ENCODE measurements around the gene SPOCK1.
"Not testable (repeated sequence)": the region's sequence is repeated elsewhere in the genome, so short reads cannot be mapped to it uniquely, and the experiment has no call there.

Gene SPOCK1

DNA sequence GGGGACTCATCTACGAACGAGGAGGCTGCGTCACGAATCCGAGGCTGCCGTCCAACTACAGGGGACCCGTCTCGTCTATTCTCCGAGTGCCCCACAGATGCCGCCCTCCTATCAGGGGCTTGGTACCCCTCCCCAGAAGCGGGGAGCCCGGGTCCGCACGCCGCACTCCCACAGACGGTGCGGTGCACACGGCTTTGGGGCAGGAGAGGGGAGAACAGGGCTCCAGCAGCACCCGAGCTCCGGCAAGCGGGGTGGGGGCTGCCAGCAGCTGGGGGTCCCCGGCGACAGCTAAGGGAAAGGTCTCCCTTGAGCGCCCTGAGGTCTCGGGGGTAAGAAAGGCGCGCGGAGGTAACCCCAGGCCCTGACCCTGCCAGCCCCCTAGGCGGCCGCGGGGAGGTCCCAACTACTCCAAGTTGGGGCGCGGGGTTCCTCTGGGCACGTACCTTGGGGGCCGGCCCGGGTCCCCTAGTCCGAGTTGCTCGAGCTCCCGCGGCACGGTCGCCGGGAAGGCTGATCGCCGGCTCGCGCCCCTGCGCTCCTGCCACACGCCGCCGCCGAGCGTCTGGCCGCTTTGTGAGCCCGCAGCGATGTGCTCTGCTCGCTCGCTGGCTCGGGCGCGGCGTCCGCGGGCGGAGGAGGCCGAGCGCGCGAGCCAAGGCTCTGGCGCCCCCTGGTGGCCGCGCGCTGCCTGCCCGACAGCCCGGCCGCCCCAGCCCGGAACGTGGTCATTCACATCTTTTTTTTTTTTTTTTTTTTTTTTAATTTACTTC lies at the start of gene SPOCK1:
SPOCK1 (minus strand) TSS at position 591 of the 770 bp plus-strand sequence.
- in situ Hi-C loops (cut with MboI; ENCODE audit: low sequenced_read_pairs), result no loop called here

DNA sequence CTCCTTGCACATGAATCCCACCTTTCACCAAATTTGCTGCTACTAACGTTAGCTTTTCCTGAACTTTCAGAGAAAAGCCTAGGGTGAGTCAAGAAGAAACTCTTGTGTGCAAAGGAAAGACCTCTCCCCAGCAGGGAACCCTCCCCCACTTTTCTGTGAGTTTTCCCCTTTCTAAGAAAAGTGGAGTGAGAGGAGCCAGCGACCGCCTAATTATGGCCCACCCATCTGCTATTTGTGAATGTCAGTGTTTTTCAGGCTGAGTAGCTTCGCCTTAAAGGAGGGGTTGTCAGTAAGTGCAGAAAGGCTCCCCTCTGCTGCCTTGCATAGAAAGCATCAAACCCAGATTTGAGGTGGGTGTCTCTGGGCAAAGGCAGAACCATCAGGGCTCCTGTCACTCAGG lies 46.8 kb upstream of the SPOCK1 start:
- in situ Hi-C loops (cut with MboI; ENCODE audit: low sequenced_read_pairs), result no loop called here

DNA sequence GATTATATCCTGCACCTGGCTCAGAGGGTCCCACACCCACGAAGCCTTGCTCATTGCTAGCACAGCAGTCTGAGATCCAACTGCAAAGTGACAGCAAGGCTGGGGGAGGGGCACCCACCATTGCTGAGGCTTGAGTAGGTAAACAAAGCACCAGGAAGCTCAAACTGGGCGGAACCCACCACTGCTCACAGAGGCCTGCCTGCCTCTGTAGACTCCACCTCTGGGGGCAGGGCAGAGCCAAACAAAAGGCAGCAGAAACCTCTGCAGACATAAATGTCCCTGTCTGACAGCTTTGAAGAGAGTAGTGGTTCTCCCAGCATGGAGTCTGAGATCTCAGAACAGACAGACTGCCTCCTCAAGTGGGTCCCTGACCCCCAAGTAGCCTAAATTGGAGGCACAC lies 36.3 kb upstream of the SPOCK1 start:
- in situ Hi-C loops (cut with MboI; ENCODE audit: low sequenced_read_pairs), result not testable (repeated sequence)

DNA sequence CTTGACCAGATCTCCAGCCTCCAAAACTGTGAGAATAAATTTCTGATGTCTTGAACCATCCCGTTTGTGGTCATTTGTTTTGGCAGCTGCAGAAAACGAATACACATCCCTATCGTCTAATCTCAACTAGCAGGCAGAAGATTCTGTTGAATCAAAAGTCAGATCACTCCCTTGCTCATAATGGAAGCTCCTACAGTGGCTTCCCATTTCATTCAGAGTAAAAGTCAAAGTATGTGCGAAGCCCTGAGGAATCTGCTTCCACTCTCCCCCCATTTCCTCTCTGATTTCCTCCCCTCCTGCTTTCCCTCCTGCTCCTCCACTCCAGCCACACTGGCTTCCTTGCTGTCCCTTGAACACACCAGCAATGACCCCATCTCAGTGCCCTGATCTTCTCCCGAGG lies 34.8 kb upstream of the SPOCK1 start:
- in situ Hi-C loops (cut with MboI; ENCODE audit: low sequenced_read_pairs), result no loop called here

DNA sequence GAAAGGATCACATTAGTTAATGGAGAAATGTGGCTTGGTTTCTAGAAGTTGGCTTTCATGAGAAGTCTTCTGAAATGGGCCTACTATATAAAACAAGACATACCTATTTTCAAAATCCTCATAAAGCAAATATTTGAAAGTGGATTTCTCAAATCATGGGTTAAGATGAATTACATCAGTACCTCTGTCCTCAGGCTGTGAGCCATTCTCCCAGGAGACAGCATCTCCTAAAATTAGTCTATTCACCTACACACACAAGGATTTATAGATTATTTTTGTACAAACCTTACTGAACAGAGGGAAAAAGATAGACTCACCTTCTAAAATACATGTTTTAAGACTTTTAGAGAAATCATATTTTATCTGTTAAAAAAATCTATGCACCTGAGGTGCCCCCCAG lies 32.1 kb upstream of the SPOCK1 start:
- in situ Hi-C loops (cut with MboI; ENCODE audit: low sequenced_read_pairs), result no loop called here

DNA sequence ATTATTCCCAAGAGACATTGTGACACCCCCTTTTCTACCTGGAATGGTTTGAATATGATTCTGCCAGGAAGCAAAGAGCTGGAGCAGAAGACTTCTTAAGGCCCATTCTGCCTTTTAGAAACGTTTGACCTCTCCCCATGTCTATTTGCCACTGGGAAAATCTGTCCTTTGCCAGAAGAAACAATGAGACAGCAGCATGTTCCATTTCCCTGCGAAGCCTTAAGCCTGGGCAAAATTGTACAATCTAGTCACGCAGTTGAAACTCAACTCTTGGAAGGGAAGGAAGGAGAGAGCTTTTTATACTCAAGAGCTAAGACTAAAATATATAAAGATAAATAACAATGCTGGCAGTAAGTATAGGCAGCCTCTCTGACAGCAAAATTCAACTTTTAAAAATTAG lies 22.1 kb upstream of the SPOCK1 start:
- in situ Hi-C loops (cut with MboI; ENCODE audit: low sequenced_read_pairs), result no loop called here

DNA sequence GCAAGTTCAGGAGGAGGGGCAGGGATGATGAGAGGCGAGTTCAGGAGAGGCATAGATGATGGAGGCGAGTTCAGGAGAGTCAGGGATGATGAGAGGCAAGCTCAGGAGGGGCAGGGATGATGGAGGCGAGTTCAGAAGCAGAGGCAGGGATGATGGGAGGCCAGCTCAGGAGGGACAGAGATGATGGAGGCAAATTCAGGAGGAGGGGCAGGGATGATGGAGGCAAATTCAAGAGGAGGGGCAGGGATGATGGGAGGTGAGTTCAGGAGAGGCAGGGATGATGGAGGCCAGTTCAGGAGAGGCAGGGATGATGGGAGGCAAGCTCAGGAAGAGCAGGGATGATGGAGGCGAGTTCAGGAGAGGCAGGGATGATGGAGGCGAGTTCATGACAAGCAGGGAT lies 17.8 kb upstream of the SPOCK1 start:
- in situ Hi-C loops (cut with MboI; ENCODE audit: low sequenced_read_pairs), result no loop called here

DNA sequence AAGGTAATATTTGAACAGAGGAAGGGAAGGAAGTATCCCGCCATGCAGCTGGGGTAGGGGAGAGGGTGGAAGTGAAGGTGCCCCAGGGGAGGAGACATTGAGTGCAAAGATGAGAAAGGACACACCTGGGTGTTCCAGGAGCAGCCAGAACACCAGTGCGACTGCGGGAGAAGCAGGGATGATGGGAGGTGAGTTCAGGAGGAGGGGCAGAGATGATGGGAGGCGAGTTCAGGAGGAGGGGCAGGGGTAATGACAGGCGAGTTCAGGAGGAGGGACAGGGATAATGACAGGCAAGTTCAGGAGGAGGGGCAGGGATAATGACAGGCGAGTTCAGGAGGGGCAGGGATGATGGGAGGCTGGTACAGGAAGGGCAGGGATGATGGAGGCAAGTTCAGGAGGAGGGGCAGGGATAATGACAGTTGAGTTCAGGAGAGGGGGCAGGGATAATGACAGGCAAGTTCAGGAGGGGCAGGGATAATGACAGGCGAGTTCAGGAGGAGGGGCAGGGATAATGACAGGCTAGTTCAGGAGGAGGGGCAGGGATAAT lies 17.2 kb upstream of the SPOCK1 start:
- in situ Hi-C loops (cut with MboI; ENCODE audit: low sequenced_read_pairs), result no loop called here

DNA sequence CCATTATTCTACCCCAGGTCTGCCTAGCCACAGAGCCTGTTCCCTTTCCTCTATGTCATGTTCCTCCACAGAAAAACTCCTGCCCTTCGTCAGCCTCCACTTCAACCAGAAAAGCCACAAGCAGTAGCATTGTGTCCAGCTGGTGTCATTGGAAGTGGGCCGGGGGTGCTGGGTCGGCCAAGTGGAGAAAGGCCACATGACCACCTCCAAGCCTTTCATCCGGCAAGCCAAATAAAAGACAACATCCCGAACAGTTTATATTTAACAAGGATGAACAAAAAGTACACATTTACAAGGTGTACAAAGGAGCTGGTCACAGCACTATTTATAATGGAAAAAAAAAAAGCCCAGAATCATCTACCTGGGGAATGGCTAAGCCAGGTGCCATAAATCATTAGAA lies 16.1 kb upstream of the SPOCK1 start:
- in situ Hi-C loops (cut with MboI; ENCODE audit: low sequenced_read_pairs), result no loop called here

DNA sequence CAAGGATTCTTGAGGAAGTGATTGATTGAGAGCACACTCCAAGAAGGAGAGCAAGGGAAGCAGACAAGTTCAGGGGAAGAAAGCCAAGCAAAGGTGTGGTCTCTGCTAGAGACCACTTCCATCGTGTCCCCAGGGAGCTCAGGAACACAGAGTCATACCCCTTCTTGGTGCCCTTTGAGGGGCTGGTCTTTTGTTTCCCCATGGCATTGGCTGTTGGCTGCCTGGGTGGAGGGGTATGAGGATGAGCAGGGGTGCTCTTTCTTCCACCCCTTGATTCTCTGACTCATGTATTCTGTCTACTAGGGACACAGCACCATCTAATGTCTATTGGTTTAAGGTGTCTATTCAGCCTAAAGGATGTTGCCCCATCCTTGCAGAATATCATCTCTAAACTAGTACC lies 11.5 kb upstream of the SPOCK1 start:
- in situ Hi-C loops (cut with MboI; ENCODE audit: low sequenced_read_pairs), result no loop called here

DNA sequence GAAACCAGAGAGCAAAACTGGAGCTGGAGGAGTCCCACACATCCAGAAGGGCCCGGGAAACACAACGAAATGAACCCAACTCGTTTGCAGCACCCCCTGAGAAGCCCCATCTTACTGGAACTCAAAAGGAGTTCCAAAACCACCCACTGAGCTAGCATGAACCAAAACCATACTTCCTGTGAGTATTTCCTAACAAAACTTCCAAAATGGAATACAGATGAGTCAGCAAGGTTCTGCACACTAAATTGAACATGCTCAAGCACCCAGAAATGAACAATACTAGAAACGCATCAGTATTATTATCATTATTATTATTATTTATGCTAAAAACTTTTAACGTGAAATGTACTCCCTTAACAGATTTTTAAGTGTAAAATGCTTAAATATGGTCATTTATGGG lies 8.0 kb upstream of the SPOCK1 start:
- in situ Hi-C loops (cut with MboI; ENCODE audit: low sequenced_read_pairs), result no loop called here

DNA sequence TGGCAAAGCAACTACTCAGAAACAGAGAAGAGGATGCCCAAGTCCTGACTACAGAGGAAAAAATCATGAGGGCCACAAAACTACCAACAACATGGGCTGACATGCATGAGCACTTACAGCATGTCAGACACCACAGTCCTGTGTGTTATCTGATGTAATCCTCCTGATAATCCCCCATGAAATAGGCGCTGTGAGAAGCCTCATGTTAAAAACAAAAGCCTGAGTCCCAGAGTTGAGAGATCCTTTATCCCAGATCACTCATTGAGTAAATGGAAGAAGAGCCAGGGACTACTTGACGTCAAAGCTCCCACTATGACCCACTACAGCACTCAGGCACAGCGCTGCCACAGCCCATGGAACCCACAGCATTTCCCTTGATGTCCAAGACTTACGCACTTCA lies 7.2 kb upstream of the SPOCK1 start:
- in situ Hi-C loops (cut with MboI; ENCODE audit: low sequenced_read_pairs), result no loop called here

DNA sequence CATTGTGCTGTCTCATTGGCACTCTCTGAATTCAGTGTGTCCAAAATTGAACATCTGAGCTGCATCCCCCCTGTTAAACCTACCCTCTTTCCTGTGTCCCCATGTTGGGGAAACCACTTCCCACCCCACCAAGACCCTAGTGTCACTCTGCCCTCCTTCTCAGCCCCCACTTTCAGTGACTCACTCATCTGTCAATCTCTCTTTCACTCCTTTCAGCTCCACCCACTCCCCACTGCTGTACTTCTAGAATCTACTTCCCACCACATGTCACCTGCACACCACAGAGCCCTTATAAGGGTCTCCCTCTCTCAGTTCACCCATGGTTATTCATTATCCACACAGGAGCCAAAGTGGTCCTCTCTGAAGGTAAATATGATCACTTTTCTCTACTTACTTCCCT lies 5.8 kb upstream of the SPOCK1 start:
- in situ Hi-C loops (cut with MboI; ENCODE audit: low sequenced_read_pairs), result no loop called here

DNA sequence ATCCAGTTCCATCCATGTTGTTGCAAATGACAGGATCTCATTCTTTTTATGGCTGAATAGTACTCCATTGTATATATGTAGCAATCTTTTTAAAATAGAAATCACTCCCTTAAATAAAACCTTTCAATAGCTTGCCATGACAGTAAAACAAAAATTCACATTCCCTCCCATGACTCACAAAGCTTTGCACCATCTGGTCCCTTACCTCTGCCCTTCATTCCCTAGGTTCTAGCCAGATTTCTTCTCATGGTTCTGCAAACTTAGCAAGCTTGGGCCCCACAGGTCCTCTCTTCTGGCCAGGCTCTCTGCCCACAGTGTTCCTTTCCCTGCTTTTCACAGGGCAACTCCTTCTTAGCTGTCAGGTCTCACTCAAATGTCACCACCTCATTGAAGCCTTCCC lies 4.3 kb upstream of the SPOCK1 start:
- in situ Hi-C loops (cut with MboI; ENCODE audit: low sequenced_read_pairs), result no loop called here

DNA sequence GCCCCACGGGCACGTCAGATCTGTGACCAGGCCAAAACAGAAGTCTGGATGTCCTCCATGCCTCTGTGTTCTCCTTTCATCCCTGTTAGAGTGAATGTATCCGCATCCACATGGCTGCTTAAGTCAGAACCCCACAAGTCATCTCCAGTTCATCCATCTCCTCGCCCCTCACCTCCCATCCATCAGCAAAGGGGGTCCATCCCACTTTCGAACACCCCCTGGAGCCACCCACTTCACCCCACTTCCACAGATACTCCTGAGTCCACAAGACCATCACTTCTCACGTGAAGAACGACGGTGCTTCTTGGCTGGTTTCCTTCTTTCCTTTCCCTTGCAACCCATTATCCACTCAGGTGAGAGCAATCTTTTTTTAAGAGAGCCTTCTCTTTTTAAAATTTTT lies 3.5 kb upstream of the SPOCK1 start:
- in situ Hi-C loops (cut with MboI; ENCODE audit: low sequenced_read_pairs), result no loop called here

DNA sequence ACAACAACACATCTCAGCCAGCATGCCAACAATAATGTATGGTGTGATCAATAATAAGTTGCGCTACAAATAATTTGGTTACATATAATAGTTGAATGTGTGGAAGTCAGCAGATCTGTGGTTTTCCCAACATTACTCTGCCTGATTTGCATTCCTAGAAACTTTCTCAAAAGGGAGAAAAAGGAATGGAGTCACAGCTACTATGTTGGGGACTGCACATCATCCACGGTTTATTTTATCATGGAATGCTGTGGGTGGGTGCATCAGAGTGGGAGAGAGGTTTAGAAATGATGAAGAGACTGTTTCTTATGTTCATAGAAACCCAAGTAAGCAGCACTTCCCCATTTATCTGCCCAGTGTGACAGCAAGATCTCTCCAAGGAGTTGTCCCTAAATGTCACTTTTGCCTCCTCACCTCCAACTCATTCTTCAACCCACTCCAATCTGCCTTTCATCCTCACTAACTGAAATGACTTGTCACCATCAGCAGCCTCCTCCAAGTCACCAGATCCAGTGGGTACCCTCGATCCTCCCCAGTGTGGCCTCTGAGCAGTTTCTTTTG lies 2.8 kb upstream of the SPOCK1 start:
- in situ Hi-C loops (cut with MboI; ENCODE audit: low sequenced_read_pairs), result no loop called here

DNA sequence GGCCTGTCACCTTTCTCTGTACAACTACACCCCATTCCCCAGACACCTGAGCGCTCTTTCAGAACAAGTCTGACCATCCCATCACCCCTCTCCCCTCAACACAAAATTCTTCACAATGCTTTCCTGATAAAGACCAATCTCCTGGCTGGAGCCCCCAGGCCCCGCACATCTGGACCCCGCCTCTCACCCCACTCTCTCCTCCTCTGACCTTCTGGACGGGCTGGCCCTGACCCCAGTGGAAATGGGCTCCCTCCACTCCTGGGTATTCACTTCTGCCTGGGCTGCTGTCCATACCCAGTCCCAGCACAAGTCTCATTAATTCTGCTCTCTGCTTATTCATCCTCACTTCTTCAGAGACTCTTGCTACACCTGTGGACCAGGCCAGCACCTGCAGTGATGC lies 2.1 kb upstream of the SPOCK1 start:
- in situ Hi-C loops (cut with MboI; ENCODE audit: low sequenced_read_pairs), result no loop called here

DNA sequence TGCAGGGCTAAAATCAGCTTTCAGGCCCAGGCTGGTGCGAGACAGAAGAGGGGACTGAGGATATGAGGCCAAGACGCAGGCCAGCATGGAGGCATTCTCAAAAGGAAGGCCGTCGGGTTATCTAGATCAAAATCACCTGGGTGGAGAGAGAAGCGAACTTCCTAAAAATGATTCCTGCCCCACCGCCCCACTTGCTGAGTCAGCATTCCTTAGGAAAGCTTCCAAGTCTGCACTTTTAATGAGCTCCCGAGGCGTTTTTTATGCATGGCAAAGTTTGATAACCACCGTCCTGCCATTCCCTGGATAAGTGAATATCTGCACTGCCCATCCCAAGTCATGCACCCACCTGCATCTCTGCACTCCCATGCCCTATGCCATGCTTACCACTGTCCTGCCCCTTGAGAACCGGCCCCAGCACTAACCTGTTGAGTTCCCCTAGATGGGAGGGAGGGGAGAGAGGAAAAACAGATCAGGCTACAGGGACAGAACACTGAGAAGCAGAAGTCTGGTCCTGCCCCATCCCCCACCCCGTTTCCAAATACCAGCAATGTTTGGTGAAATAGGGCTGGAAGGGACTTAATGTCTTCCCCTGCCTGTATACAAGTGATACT lies 1.6 kb upstream of the SPOCK1 start:
- in situ Hi-C loops (cut with MboI; ENCODE audit: low sequenced_read_pairs), result no loop called here

DNA sequence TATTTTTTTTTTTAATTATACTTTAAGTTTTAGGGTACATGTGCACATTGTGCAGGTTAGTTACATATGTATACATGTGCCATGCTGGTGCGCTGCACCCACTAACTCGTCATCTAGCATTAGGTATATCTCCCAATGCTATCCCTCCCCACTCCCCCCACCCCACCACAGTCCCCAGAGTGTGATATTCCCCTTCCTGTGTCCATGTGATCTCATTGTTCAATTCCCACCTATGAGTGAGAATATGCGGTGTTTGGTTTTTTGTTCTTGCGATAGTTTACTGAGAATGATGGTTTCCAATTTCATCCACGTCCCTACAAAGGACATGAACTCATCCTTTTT lies 351 bp upstream of the SPOCK1 start:
- in situ Hi-C loops (cut with MboI; ENCODE audit: low sequenced_read_pairs), result not testable (repeated sequence)

DNA sequence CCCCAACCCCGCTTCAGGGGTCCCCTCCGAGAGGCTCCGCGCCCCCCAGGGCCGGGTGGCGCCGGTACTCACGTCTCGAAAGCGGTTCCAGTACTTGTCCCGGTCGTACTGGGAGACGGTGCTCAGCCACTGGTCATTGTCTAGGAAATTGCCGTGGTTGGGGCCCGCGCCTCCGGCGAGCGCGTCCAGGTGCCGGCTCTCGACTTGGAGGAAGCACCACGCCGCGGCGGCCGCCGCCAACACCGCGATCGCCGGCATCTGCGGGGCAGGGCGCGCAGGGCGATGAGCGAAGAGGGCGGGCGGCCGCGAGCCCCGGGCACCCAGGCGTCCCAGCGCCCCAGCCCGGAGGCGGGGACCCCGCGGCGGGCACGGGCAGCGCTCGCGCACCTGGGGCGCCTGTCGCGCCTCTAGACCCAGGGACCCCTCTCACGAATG lies 808 bp downstream of the SPOCK1 start:
- in situ Hi-C loops (cut with MboI; ENCODE audit: low sequenced_read_pairs), result no loop called here

DNA sequence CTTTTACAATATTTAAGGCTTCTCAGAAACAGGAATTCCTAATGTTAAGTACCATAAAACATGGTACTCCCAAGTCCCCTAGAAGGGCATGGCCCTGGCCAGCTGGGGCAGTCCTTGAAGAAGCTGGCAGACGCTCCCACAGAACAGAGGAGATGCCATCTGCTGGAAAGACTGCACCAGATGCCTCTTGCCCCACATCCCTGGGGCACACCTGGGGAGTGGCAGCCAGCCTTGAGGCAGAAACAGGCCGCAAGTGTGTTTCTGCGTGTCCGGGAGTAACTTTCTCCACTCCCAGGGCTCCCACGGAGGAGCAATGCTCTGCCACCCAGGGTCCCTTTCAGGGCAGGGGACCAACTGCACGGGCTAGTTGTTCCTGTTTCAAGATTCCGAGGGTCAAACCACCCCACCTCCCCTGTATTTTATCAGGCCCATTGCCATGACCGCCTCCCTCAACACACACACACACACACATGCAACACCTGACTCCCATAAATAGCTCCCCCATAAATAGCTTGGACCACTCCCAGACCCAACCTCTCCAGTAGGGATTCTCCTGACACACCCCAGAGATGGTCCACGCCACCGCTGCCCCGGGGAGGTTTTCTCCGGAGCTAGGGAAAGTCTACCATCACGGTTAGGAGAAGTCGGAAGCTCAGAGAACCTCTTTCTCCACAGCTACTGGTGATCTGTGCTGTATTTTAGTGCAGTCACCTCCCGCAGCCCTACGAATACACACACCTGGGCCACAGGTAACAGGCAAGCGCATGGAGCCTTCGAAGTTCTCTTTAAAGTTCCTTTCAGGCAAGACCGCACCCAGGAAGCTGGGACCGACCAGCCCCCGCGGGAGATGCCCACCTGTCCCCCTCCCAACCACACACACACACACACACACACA lies 1.5 kb downstream of the SPOCK1 start:
- in situ Hi-C loops (cut with MboI; ENCODE audit: low sequenced_read_pairs), result no loop called here

Measured in HL-60/S4 treated with phorbol 12-myristate 13-acetate at 8.2 ng/mL for 4 days and 3 days (cell line).